ENCODE measurements around the gene PSEN2. TPM values are rescaled to one million over a fixed set of nuclear protein-coding genes. Genes with fewer than 3 reads are reported as not detected.

PSEN2 gene
- total RNA-seq, 4 donors from 2014 or later: 8.3 to 23.5 (median 17.8) TPM

- H3K9me3 ChIP-seq: peaks cover 0 to 4% (median 0%) of the 10 kb centered on the region in 3 donors
- no peaks in the 10 kb centered on the region for H3K36me3 ChIP-seq
- H3K4me3 ChIP-seq: no peak overlapping the region
- TF ChIP-seq, protein P1, sequence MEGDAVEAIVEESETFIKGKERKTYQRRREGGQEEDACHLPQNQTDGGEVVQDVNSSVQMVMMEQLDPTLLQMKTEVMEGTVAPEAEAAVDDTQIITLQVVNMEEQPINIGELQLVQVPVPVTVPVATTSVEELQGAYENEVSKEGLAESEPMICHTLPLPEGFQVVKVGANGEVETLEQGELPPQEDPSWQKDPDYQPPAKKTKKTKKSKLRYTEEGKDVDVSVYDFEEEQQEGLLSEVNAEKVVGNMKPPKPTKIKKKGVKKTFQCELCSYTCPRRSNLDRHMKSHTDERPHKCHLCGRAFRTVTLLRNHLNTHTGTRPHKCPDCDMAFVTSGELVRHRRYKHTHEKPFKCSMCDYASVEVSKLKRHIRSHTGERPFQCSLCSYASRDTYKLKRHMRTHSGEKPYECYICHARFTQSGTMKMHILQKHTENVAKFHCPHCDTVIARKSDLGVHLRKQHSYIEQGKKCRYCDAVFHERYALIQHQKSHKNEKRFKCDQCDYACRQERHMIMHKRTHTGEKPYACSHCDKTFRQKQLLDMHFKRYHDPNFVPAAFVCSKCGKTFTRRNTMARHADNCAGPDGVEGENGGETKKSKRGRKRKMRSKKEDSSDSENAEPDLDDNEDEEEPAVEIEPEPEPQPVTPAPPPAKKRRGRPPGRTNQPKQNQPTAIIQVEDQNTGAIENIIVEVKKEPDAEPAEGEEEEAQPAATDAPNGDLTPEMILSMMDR (IDR thresholded peaks at IDR 0.05): no peak
- TF ChIP-seq POLR2A (IDR thresholded peaks at IDR 0.05): no peak
- no peak for DNase-seq
- intact Hi-C loops (cut with DNase I): no loop called here
- H3K27ac ChIP-seq: peak overlapping the region in 3 of 4 donors; percentile 23 to 46 (median 30)
- 39 to 69% methylated on average over 11 to 17 of the region's 19 CpGs for WGBS, 2 donors
- H3K4me1 ChIP-seq: peaks cover 20 to 68% (median 29%) of the 10 kb centered on the region in 3 donors
- H3K27me3 ChIP-seq: no peaks in the 10 kb centered on the region
Measured at GRCh38 chr1:226945106-226945857, 74.9 kb downstream of the PSEN2 start.

Other genes with a start within 250 kb of the PSEN2 start
- 10 to 100 TPM; 10.7 to 22.3 (median 15.9) TPM for gene ITPKB, start 131.3 kb upstream of the PSEN2 start, total RNA-seq
- 10 to 100 TPM in 3 of 4 donors, 1 to 10 TPM in 1; 9.3 to 37.8 (median 16.9) TPM for gene COQ8A, start 69.7 kb downstream of the PSEN2 start, total RNA-seq